ENCODE results near the gene PUS3.

PUS3 gene

DNA sequence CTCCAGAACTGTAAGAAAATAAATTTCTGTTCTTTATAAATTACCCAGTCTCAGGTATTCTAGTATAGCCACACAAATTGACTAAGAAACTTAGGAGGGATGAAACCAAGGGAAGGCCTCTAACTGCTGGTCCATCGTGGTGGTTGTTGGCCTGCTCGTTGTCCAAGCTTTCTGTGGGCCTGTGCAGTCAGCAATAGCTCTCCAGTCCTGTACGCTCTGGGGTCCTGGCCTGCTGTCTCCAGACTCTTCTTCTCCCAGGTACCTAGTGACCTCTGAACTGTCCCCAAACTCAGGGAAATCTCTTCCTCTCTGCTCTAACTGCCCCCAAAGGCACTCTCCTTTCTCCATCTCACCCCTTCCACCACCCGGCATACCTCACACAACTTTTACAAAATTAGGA, 37.1 kb upstream of the PUS3 start:
- no peak for DNase-seq

DNA sequence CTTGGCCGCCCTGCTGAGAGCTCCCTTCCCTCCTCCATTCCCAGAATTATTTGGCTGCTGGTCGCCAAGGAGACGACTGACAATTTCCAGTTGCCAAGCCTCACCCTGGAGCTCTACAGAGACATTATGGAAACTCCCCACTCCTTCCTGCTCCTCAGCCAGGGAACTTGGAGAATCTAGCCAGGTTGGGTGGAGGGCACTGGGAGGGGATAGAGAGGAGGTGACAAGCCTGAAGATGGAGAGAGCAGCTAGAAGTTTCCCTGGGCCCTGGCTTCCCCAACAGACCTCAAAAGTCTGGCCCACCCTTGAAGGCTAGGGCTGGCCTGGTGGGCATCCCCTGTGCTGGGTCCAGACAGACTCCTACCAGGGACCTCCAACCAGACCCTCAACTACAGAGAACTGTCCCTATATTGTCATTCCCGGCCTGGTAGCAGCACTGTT, 36.1 kb upstream of the PUS3 start:
- DNase-seq, result no peak

DNA sequence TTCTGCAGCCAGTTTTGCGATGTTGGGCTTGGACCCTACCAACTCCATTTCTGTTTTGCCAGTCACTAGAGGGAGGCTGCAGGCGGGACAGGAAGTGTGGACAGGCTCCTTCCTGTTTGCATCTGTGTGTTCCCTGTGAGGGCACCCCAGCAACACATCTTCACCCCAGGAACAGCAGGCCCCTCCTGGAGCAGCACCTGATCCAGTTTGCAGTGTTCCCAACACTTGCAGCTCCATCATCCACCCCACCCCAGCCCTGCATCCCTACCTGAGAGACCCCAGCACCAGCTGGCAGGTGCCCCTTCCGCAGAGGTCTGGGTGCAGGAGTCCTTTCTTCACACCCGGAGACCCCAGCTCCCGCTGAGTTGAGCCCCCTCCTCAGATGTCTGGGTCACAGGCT, 35.4 kb upstream of the PUS3 start:
- DNase-seq, result no peak

GRCh38 chr11:125935618-125936199, 32.7 kb upstream of the PUS3 start:
- no peak for DNase-seq

DNA sequence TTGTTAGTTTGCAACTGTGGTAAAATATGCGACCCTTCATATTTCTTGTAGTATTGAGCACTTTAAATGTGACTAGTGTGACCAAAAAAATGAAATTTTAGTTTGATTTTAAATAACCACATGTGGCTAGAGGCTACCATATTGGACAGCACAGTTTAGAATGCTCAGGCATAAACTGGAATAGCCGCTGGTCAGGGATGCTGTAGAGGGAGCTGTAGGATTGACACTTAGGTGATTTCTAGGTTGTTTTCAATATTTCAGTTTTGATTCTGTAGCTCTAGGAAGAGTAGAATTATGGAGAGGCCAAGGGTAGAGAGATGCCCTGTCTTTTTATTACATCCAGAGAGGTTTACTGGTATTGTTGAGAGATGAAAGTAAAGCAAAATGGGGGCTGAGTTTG, 32.0 kb upstream of the PUS3 start:
- no peak for DNase-seq

GRCh38 chr11:125934473-125934872, 31.5 kb upstream of the PUS3 start:
- no peak for DNase-seq

DNA sequence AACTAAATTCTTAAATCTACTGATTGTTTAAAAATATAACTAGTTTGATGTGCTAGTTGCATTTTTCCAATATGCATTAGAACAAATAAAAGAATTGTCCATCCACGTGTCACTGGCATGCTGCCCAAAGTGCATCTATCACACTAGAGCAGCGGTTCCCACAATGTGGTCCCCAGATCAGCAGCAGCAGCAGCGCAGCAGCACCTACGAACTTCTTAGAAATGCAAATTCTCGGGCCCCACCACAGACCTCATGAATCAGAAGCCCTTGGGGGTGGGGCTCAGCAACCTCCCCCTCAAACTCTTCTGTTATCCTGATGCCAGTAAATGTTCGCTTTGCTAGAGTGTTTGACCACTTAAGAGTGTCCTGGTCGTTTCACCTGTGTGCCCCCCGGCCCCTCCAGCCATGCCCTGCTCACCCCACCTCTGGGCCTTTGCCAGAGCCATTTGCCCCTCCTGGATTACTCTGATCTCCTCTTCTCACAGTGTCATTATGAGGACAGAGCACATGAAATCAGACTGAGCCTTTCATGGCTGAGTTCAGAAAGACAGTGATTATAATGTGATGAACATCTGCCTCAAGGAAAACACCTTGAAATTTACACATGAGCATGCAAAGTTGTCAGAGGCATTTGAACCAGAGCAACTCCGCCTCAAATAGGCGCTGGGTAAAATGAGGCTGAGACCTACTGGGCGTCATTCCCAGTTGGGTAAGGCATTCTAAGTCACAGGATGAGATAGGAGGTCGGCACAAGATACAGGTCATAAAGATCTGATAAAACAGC, 30.2 kb upstream of the PUS3 start:
- DNase-seq, result no peak

GRCh38 chr11:125932301-125932700, 29.3 kb upstream of the PUS3 start:
- no peak for DNase-seq

- DNase-seq, result no peak
These were observed 28.7 kb upstream of the PUS3 start for GRCh38 chr11:125931668-125932067.

DNA sequence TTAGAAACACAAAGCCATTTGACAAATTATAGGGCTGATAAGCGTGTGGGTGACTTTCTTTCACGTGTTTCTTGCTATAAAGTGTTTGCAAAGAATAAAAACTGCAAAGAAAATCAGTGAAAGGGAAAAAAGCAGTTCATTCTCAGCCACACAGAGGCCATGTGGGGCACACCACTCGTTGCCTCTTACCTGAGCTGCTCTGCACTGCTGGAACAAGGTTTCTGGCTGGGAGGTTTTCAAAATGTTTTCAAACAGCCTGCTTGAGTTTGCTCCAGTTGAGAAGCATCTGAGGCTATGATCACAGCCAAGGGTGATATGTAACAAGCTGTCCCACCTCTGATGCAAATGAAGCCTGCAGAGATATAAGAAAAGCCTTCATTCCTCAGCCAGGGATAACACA, 28.1 kb upstream of the PUS3 start:
- DNase-seq, result no peak

GRCh38 chr11:125930076-125930450, 27.1 kb upstream of the PUS3 start:
- DNase-seq, result no peak

DNA sequence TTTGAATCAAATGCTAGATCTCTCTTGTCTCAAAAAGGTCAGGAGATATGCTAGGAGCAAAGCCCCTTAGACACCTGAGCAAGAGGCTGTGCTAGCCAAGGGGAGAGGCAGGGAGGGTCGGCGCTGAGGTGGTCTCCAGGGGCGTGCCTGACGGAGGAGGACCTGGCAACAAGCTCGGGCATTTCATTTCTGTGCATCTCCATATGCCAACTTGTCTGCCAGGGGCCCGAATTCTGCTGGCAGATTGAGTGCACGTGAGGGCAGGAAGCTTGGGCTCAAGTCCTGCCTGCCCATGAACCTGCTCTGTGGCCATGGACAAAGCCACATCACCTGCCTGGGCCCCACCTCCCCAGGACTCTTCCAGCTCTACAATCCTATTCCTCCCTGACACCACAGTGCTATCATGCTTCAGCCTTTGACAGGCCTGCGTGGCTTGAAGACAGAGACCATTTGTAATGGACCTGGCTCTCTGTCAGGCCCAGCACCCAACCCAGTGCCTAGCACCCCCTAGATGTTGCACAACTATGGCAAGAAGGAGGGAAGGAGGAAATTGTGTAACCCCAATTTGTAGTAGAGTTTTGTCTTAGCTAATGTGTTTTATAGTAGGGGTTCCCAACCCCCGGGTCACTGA, 26.6 kb upstream of the PUS3 start:
- no peak for DNase-seq

DNA sequence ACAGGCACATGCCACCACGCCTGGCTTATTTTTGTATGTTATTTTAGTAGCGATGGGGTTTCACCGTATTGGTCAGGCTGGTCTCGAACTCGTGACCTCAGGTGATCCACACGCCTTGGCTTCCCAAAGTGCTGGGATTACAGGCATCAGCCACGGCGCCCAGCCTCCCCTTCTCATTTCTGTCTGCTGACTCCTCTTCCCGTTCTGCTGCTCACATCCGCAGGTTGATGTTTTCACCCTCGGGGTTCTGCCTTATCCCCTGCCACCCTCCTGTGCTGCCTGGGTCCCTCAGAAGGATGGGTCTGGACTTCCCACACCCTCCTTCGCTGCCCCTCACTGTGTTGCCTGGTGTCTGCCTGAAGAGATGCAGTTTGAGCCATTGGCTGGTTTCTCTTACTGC, 23.7 kb upstream of the PUS3 start:
- no peak for DNase-seq

DNA sequence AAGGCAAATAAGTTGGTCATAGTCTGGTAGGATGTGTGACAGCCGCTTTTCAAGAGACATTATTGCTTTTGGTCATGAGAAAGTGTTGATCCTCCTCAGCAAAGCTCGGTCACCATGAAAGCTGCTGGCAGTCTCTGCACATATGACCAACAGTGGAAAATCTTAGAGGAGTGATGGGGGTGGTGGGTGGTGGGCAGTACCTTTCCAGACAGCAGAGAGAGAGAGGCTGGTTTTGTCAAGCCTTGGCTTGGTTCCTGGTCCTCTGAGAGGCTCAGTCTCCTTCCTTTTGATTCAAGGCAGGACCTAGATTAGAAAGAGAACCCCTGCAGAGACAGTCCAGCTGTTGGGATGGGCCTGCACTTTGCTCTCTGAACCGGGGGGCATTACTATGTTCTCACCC, 22.8 kb upstream of the PUS3 start:
- no peak for DNase-seq

DNA sequence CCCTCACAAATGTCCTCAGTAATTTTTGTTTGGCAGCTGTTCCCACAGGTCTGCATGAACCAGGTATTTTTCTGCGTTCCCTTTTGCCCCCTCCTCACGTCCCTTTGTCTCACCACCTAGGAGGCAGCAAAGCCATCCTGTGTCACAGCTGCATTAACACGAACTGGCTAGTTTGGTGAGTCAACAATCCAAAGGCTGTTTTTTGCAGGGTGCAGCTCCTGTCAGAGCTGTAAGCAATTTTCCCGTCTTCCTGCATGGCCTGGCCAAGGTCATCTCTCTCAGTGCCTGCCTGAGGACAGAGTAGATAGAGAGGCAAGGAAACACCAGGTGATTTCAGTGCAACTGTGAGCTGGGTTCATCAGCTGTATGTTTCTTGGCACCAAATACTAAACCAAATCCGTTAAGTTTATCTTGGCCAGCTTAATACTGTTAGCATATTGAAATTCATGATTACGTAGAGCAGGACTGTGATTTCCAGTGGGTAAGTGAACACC, 22.3 kb upstream of the PUS3 start:
- no peak for DNase-seq

DNA sequence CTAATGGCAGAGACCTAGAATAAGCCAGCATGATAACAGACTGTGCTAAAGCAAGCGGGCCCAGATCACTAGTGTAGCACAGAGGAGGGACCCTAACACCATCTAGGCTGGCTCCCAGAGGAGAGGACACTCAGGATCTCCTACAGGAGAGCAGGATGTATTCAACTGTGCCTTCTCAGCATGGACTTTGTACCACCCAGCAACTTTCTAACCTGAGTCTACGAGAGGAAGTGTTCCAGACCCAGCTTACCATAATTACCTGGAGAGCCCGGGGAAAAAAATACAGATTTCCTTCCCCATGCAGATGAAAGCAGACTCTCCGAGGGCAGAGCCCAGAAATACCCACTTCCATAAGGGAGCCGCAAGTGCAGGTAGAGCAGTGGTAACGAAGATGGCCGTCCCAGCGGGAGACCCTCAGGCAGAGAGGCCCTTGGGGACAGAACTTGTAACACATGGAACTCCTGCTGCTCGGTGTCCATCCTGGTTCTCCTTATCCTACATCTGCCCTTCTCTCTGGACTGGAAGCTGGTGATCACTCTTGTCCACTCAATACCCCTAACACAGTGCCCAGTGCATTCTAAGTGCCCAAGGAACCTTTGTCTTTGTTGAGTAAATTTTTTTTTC, 21.5 kb upstream of the PUS3 start:
- no peak for DNase-seq

- DNase-seq, result no peak
These were observed 20.6 kb upstream of the PUS3 start for GRCh38 chr11:125923633-125924032.

DNA sequence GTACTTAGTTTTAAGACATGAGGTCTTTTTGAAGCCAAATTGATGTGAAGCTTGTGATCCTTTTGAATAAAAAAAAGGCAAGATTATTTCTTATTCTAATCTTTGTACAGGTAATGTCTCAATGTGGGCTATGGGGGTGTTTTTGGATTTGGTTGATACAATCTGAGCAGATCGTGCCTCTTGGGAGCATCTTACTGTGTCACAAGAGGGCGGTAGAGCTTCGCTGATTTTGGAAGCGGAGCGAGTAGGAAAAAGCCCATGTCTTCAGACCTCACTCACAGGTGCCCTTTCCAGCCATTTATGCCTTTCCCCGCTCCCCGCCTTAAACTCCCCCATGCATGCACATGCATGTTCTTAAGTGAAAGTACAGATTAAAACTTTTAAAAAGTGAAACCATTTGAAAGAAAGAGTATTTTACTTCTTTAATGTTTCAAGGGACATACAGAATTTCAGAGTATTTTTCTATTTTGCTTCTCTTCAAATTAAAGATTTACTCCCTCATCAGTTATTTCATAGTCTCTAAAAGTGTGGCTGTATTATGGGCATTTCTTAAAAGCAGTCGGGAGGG, 20.1 kb upstream of the PUS3 start:
- DNase-seq, result peak; percentile 20

GRCh38 chr11:125922156-125922555, 19.1 kb upstream of the PUS3 start:
- DNase-seq, result no peak

DNA sequence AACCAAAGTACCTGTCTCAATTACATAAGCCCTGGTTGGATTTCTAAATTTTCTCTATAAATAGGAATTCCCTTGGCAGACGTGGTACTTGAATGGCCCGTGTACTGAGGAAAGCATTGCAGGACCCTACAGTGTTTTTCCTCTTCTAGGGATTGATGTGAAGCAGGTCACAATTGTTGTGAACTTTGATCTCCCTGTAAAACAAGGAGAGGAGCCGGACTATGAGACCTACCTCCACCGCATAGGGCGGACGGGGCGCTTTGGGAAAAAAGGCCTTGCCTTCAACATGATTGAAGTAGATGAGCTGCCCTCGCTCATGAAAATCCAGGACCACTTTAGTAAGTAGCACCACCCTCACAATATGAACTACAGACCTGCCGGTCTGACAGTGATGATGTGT, 18.0 kb upstream of the PUS3 start:
- DNase-seq, result no peak

GRCh38 chr11:125918140-125918840, 15.3 kb upstream of the PUS3 start:
- no peak for DNase-seq

GRCh38 chr11:125916683-125917347, 13.8 kb upstream of the PUS3 start:
- DNase-seq, result no peak
